Measurements from ENCODE around the gene SCD5.

Gene SCD5

DNA sequence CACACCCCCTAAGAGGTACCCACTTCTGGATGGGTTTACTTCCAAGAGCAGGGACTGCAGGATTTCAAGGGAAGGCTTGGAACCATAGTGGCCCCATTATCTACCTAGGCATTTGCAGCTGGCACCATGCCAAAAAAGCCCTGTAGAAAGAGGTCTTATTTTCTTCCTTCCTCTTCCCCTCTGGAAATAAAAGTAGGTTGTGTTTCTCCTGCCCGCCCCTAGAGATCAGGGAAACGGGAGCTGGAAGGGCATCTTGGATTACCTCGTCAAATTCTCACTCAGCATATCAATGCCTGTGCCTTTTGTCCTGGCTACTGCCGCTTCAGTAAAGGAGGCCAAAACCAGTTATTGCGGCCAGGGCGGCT is 1.6 kb downstream of the SCD5 start:
- DNase-seq (ENCODE audit: low spot score): peak; percentile 73

DNA sequence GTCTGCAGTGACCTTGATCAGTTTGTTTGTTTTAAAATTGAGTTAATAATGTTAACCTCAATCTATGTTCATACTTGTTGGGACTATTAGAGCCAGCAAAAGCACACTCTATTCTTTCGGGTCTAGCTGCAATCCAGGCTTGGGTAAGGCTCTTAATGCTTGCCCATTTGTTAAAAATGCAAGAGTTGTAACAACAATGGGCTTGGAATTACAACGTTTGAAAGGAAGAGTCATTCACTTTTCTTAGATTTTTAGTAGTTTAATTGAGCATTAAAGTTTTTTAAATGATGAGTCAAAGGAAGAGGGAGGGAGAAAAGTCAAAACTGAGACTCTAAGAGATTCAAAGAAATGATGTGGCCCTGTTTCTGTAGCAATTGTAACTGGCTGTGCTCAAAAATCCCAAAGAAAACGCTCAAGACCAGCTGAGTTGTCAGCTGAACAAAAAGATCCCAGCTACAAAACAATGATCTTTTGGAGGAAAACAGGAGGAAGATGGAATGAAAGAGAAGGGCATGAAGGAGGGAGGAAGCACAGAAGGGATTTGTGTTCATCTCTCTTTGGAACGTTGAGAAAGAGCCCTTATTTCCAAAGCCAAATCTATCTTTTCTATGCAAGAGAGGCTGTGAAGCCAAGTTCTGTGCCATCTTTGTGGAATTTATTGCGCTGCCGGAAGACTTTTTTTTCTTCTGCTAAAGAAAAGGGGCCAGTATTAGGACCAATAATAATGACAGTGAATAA is 5.5 kb downstream of the SCD5 start:
- no peak for DNase-seq (ENCODE audit: low spot score)

GRCh38 chr4:82791179-82791578 is 7.4 kb downstream of the SCD5 start:
- DNase-seq (ENCODE audit: low spot score): no peak

DNA sequence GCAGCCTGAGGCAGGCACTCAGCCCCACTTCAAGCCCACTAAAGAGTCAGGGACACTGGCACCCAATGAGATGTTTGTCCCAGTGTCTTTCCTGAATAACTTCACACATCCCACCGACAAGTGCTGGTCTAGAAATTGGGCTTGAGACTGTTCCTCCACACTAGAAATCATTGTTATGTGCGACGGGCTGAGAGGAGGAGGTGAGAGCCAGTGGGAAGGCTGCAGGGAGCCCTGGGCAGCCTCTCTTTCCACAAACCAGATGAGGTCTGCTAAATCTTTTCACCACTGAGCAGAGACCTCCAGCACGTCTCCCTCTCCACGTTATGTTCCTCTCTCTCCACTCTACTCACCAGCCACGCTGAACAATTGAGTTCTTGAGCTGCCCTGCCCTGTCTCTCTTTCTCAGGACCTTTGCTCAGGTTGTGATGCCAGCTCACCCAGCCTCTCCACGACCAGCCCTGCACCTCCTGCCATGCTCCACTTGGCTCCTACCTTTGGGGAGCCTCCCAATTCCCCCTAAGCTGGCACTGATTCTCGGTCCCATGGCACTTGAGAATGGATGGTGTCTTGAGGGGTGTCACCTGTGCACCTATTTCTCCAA is 8.4 kb downstream of the SCD5 start:
- DNase-seq (ENCODE audit: low spot score): no peak

- no peak for DNase-seq (ENCODE audit: low spot score)
Observed at GRCh38 chr4:82789025-82789776, 9.4 kb downstream of the SCD5 start.

GRCh38 chr4:82787342-82787741 is 11.3 kb downstream of the SCD5 start:
- no peak for DNase-seq (ENCODE audit: low spot score)

DNA sequence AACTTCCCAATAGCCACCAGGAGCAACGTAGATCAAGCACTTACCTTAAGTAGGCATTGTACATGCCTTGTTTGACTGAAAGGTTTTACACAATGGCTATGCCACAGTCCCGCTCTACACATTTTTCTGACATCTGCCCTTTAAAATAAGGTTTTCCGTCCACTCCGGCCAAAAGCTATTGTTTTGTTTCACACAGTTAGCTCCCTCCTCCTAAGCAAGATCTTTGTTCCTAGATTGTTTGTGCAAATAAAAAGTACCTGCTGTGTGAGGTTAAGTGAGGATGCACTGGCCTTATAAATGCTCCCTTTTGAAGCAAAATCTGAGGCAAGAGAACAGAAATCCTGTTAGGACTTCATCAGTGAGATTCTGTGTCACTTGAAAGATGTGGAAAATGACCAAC is 11.8 kb downstream of the SCD5 start:
- no peak for DNase-seq (ENCODE audit: low spot score)

DNA sequence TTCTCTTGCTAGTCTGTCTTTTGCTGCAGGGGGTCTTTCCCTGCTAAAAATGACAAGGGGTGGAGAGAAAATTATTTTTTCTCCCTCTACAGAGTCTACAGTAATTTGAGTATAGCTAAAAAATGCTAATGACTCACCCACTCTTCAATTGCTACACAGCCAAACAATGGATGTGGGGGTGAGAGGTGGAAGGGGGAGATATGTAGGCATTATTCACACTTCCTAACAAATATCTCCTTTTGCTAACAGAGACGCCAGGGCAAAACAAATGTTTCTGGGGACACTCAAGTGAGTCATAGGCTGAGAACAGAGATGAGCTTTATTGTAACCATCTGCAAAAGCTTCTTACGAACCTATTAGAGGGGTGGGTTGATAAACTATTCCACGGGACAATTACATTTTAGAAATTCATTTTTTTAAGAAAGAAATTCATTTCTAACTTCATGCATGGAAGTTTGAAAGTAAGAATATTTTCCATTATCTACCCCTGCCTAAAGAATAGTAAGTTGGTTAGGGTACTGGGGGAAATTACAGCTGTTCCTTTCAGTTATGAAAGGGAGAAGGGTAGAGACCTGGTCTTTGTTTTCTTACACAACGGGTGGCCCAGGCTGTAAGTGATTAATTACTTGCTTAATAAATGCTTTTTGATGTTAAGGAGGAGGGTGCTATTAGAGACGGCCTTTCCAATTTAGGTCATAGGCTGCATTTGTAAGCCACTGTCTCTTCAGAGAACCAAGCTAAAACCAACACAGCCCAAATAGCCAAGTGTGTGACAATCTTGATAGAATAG is 12.8 kb downstream of the SCD5 start:
- DNase-seq (ENCODE audit: low spot score): no peak

- DNase-seq (ENCODE audit: low spot score): no peak
Observed at GRCh38 chr4:82784681-82785610, 13.7 kb downstream of the SCD5 start.

GRCh38 chr4:82782626-82783345 is 15.8 kb downstream of the SCD5 start:
- no peak for DNase-seq (ENCODE audit: low spot score)

DNA sequence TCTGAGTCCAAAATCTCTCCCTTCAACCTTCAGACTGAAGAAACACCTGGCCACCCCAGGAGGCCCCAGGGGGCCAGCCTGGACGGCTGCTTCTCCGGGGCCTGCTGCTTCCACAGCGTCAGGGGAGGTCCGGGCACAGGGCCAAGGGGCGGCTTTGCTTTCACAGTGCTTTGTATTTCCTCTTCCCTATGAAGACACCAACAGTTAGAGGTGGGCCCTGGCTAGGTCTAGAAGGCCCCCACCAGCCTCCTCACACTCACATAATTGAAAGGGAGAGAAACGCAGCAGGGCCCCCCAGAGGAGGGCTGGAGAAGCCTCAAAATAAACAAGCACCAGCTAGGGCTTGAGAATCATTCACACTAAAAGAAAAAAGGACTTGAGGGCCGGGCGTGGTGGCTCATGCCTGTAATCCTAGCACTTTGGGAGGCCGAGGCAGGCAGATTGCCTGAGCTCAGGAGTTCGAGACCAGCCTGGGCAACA is 17.8 kb downstream of the SCD5 start:
- no peak for DNase-seq (ENCODE audit: low spot score)

GRCh38 chr4:82780170-82780751 is 18.3 kb downstream of the SCD5 start:
- DNase-seq (ENCODE audit: low spot score): no peak

DNA sequence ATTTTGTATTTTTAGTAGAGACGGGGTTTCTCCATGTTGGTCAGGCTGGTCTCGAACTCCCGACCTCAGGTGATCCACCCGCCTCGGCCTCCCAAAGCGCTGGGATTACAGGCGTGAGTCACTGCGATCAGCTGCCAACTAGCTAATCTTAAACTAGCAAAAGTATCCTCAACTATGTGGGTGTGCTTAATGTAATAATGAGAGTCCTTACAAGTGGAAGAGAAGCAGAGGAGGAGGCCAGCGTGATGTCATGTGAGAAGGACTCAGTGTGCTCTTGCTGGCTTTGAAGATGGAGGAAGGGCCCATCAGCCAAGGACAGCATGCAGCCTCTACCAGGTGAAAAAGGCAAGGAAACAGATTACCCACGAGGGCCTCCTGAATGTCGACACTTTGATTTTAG is 19.6 kb downstream of the SCD5 start:
- DNase-seq (ENCODE audit: low spot score): no peak

DNA sequence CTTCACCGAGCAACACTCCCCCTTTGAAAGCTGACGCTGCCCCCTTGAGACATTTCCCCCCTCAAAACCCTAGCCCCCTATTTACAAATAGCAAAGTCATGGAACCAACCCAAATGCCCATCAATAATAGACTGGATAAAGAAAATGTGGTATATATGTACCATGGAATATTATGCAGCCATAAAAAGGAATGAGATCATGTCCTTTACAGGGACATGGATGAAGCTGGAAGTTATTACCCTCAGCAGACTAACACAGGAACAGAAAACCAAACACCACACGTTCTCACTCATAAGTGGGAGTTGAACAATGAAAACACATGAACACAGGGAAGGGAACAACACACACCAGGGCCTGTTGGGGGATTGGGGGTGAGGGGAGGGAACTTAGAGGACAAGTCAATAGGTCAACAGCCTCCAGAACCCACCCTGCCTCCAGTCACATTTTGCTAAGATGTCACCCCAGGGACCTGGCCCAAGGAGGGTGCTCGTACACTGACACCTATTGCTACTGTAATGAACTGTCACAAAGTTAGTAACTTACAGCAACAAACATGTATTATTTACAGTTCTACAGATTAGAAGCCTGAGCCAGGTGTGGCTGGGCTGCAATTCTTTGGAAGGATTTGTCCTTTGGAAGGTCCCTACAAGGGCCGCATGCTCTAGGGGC is 20.6 kb downstream of the SCD5 start:
- DNase-seq (ENCODE audit: low spot score): no peak

GRCh38 chr4:82776925-82777542 is 21.6 kb downstream of the SCD5 start:
- DNase-seq (ENCODE audit: low spot score): no peak

DNA sequence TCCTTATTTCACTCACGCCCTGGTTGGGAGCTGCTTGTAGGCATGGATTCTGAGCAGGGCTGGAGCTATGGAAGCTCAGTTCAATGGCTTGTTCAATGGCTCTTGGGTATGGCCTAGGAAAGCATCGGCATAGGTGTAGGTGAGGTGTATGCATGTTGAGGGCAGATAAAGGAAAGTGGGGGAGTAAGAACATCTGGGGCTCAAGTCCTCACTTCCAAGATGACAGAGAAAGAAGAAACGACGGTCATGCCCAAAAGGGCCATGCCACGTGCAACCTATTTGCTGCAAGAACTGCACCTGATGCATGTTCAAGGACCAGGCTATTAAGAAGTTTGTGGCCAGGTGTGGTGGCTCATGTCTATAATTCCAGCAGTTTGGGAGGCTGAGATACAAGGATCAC is 23.4 kb downstream of the SCD5 start:
- no peak for DNase-seq (ENCODE audit: low spot score)

DNA sequence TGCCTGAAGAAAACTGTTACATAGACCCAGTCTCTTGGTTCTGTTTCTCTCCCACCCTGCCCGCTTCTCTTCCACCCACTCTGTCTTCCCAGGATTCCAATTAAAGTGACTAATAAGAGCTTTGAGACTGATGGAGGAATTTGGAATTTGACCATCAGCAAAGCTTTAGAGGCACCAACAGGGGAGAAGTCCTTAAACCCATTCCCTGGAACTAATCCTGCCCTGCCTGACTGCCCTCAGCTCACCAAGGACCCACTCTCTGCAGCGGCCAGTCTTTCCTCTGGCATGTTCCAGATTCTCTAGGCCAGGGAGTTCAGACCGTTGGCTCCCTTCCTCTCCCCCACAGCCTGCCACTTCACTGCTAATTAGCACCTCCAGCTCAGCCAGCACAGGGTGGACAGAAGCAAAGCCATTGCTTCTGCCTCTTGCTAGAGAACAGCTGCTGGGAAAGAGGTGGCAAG is 23.9 kb downstream of the SCD5 start:
- DNase-seq (ENCODE audit: low spot score): no peak

- no peak for DNase-seq (ENCODE audit: low spot score)
Observed at GRCh38 chr4:82773057-82773456, 25.5 kb downstream of the SCD5 start.

- no peak for DNase-seq (ENCODE audit: low spot score)
Observed at GRCh38 chr4:82770607-82771006, 28.0 kb downstream of the SCD5 start.

Data from iPS-NIHi11 (cell line).